ENCODE measurements around the gene ZBED6. TPM values are rescaled to one million over a fixed set of nuclear protein-coding genes. Genes with fewer than 3 reads are reported as not detected.

Gene ZBED6
- total and polyA plus RNA-seq, 2 donors (not counting 3 experiments of a cell fraction or from before 2014, with no cell fraction given) = 6.4 to 38.9 TPM

GRCh38 chr1:203807196-203807595 is 11.8 kb downstream of the ZBED6 start:
- ChIA-PET CTCF (interaction anchor here (0.8 kb wide), 1 partner anchor 12 kb away, joined by 3 read pairs; no protein-coding TSS in a partner anchor), POLR2A (interaction anchor here (0.6 to 0.8 kb wide), 2 partner anchors 41 to 46 kb away, joined by 3 read pairs; no protein-coding TSS in a partner anchor)
- no TSS peak for BruUV-seq (replicated peaks)
- Histone ChIP-seq H2AFZ (ENCODE audit: low read depth, low read length) (no peak overlapping the region), H3K9me1 (replicated peaks; ENCODE audit: control insufficient read depth, extremely low read depth, insufficient read depth, low read length) (no peaks in the 10 kb centered on the region), H3K4me1 (ENCODE audit: control insufficient read depth, extremely low read depth, insufficient read depth, low read length) (no peaks in the 10 kb centered on the region), H3K79me2 (ENCODE audit: control insufficient read depth, insufficient read depth, low read length) (peaks cover 62% of the 10 kb centered on the region), H3K27me3 (ENCODE audit: control insufficient read depth in 2 of 2, insufficient read depth in 2 of 2, low read length in 2 of 2) (no peaks in the 10 kb centered on the region), H3K9ac (replicated peaks; ENCODE audit: extremely low read depth, insufficient read depth, low read length) (no peak overlapping the region), H3K9me3 (replicated peaks; ENCODE audit: control insufficient read depth, insufficient read depth, low read length) (no peaks in the 10 kb centered on the region), H3K4me2 (ENCODE audit: insufficient read depth, low read length) (no peak overlapping the region), H3K4me3 (replicated peaks in 1 of 3; ENCODE audit: insufficient read depth in 1 of 3, low read depth in 1 of 3, low read length in 3 of 3) (no peak overlapping the region), H3K36me3 (ENCODE audit: control insufficient read depth in 2 of 2, extremely low read depth in 1 of 2, insufficient read depth in 2 of 2, low read length in 2 of 2) (peaks cover 10 to 12% of the 10 kb centered on the region in 2 experiments), H3K27ac (ENCODE audit: insufficient read depth, low read depth, low read length) (no peak overlapping the region), H4K20me1 (replicated peaks; ENCODE audit: control insufficient read depth, extremely low read depth, insufficient read depth, low read length) (peaks cover 3% of the 10 kb centered on the region)
- FAIRE-seq (no peak), DNase-seq (ENCODE audit: low read depth, low spot score) (no peak)
- dilution Hi-C loops (cut with MboI; ENCODE audit: extremely low pct_ligation_motif_present, low sequenced_read_pairs) = no loop called here
- intact Hi-C loops (cut with micrococcal nuclease) = no loop called here
- TF ChIP-seq FOS (IDR thresholded peaks at IDR 0.05; ENCODE audit: borderline replicate concordance, insufficient read depth, low read length) = no peak
- TF ChIP-seq MYC (IDR thresholded peaks at IDR 0.05; ENCODE audit: low read depth, low read length) = no peak
- TF ChIP-seq CTCF (IDR thresholded peaks at IDR 0.05; ENCODE audit: extremely low read depth in 1 of 2, insufficient read depth in 1 of 2, low read depth in 1 of 2, low read length in 2 of 2) = no peak
- no peak for TF ChIP-seq POLR2A (IDR thresholded peaks at IDR 0.05; ENCODE audit: low read depth, low read length)
- no peak for TF ChIP-seq EZH2 (IDR thresholded peaks at IDR 0.05; ENCODE audit: borderline replicate concordance, low read depth, low read length, severe bottlenecking)
- TF ChIP-seq POLR2AphosphoS5 (IDR thresholded peaks at IDR 0.05; ENCODE audit: insufficient read depth, low read depth, low read length) = no peak
- no peak for TF ChIP-seq JUN (IDR thresholded peaks at IDR 0.05; ENCODE audit: borderline replicate concordance, insufficient read depth, insufficient read length, low read depth)
- TF ChIP-seq GATA2 (IDR thresholded peaks at IDR 0.05; ENCODE audit: insufficient read depth, insufficient read length, low read depth, low read length) = no peak
- no peak for TF ChIP-seq MAX (IDR thresholded peaks at IDR 0.05; ENCODE audit: insufficient read depth, insufficient read length)
